HCT116 (cell line): ENCODE measurements around the gene CORO6.

Source experiments
- CTCF ChIP-seq, 3 experiments: fragments of 200-600 bp in 1 of 3; sonication (generic) in 1 of 3; IDR thresholded peaks in 2 of 3; conservative IDR thresholded peaks in 1 of 3; 2 replicates each; pipeline ENCODE4 v1.5.1; 2012 to 2017; ENCODE audit warnings: low read depth in 2 of 3, low read length in 2 of 3, antibody characterized with exemption in 1 of 3, borderline replicate concordance in 1 of 3, control low read depth in 1 of 3, mild to moderate bottlenecking in 1 of 3, mixed read lengths in 1 of 3, mixed run types in 1 of 3, moderate library complexity in 1 of 3; ENCODE audit not compliant: insufficient read depth in 1 of 3
- FOSL1 ChIP-seq: IDR thresholded peaks from 2 replicates; pipeline ENCODE4 v1.6.1; 2012; ENCODE audit warnings: low read depth
- JUND ChIP-seq: IDR thresholded peaks from 2 replicates; pipeline ENCODE4 v1.6.1; 2012
- POLR2A ChIP-seq: IDR thresholded peaks from 2 replicates; pipeline ENCODE4 v1.7.0; 2011; ENCODE audit warnings: borderline replicate concordance; ENCODE audit not compliant: insufficient read depth, insufficient read length; ENCODE audit errors: extremely low read depth
- REST ChIP-seq: IDR thresholded peaks from 2 replicates; pipeline ENCODE4 v1.6.1; 2012; ENCODE audit warnings: low read depth
- ZFX ChIP-seq: fragments of 450-650 bp; IDR thresholded peaks from 2 replicates; pipeline ENCODE4 v1.6.1; 2017

- TF ChIP-seq CTCF (IDR thresholded peaks at IDR 0.05 in 2 of 3, conservative IDR thresholded peaks at IDR 0.05 in 1 of 3; ENCODE audit: borderline replicate concordance in 1 of 3, insufficient read depth in 1 of 3, low read depth in 2 of 3, low read length in 2 of 3) (no peak), ZFX (no peak), JUND (no peak), POLR2A (no peak), REST (no peak), FOSL1 (no peak)
These were observed 26.6 kb upstream of the CORO6 start for GRCh38 chr17:29649359-29649758.
